HG03135 (cell line): ENCODE data around the gene NBPF1.
"Not testable (repeated sequence)": the region's sequence is repeated elsewhere in the genome, so short reads cannot be mapped to it uniquely, and the experiment has no call there.

ENCODE experiments used
- ATAC-seq: cut with Tn5 transposase; IDR thresholded peaks from one replicate; pipeline ENCODE4 v1.9.1; 2021; ENCODE audit warnings: mild to moderate bottlenecking, moderate library complexity; ENCODE audit not compliant: unreplicated experiment

The NBPF1 gene

DNA sequence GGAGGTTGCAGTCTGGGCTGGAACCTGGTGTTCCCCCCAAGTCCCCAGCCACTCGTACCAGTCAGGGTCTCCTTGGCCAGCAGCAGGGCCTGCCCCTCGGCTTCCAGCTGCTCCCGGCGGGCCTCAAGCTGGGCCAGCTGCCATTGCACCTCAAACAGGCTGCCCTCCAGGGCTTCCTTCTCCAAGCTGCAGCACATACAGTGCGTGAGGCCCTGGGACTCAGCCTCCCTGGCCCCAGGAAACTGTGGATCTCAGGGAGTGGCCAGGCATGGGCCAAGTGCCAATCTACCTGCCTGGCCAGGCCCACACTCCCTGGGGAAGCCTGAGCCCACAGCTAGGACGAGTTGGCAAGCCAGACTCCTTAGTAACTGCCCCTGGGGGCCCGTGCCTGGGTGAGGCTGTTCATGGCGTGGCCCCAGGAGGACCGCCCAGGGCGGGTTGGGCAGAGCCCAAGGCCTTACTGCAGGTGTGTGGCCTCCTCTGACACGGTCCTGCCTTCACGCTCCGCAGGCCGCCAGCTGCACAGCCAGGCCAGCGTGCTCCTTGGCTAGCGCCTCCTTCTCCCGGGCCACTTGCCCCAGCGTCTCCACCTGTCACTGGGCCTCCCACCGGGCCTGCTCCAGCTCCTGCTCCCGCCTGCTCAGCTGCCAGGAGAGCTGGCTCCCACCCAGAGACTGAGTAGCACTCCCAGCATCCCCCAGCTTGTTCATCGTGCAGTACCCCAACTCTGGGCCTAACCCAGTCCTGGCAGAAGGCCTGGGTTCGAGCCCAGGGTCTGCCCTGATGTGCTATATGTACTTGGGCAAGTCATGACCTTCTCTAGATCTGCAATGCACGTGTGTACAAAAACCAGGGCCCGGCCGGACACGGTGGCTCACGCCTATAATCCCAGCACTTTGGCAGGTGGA lies 10.7 kb upstream of the NBPF1 start:
- not testable (repeated sequence) for ATAC-seq

GRCh38 chr1:16623337-16623736 lies 10.0 kb upstream of the NBPF1 start:
- ATAC-seq = not testable (repeated sequence)

DNA sequence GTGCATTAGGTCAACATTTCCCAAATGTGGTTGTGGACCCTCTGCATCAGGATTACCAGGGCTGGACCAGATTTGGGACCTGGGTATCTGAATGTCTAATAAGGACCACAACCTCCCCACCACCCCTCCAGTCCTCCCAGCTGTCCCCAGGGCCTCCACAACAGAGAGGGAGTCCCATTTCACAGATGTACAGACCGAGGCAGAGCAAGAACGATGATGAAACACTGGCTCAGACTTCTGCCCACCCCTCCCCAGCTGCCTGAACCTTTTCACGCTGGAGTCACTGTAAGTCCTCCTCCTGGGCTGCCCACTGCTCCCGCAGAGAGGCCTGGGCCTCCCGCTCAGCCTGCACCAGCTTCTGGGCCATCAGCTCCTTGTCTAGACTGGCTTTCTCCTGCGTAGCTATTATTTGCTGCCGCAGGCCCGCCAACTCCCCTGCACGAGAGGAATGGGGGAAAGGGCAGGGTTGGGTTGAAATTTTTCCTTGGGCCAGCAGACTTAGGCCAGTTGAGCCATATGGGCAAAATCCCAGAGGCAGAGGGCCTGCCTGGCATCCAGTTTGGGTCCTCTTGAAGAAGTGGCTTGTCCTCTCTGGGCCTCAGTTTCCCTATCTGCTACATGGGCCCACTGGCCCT lies 8.4 kb upstream of the NBPF1 start:
- not testable (repeated sequence) for ATAC-seq

- ATAC-seq = no peak
Observed at GRCh38 chr1:16621300-16621658, 7.9 kb upstream of the NBPF1 start.

DNA sequence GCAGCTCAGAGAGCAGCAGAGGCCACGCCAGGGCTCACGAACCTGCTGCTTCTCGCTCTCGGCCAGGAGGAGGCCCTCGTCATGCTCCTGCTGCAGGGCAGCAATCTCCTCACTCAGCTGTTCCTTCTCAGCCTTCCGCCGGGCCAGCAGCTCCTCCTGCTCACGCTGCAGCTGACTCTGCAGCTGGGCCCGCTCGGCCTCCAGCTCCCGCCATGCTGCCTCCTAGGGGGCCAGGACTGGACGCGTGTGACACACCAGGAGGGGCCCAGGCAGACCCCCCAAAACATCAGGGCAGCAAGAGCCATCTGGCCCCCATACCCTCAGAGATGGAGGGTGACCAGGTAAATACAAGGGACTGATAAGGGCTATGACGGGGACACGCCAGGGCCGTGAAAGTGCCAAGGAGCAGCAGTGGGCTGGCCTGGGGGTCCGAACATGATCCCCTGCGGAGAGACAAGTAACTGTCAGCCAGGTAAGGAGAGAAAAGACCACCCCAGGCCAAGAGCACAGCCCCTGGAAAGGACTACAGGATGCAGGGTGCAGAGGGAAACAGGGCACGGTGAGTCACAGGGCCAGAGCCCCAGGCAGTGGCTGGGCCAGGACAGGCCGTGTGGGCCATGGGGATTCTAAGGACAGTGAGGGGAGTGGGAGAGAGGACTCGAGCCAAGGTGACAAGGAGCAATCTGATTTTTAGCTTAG lies 6.6 kb upstream of the NBPF1 start:
- not testable (repeated sequence) for ATAC-seq

- ATAC-seq = no peak
Observed at GRCh38 chr1:16618719-16619118, 5.4 kb upstream of the NBPF1 start.

- no peak for ATAC-seq
Observed at GRCh38 chr1:16617778-16618580, 4.6 kb upstream of the NBPF1 start.

DNA sequence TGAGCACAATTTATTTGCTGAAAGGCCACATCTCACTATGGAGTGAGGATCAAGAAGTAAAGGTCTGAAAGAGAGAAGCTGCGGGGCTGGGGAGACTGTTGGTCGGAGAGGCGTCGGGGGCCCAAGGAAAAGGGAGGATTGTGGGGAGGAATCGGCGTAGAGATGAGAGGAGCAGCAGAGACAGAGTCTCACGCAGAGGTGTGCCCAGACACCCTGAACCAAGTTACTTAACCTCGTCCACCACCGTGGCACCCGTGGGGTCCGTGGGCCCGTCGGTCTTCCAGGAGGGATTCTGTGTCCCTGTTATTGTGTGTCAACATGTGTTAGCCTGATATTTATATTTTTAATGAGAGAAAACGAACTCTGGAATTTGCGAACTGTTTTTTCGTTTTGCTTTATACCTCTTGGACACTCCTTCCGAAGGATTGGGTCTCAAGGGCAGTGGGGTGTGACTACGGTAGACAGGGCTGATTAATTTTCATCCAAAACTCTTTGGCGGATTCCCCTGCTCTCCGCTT lies 3.8 kb upstream of the NBPF1 start:
- no peak for ATAC-seq

GRCh38 chr1:16615253-16616252 lies 2.2 kb upstream of the NBPF1 start:
- ATAC-seq = no peak

- no peak for ATAC-seq
Observed at GRCh38 chr1:16614361-16615252, 1.2 kb upstream of the NBPF1 start.

DNA sequence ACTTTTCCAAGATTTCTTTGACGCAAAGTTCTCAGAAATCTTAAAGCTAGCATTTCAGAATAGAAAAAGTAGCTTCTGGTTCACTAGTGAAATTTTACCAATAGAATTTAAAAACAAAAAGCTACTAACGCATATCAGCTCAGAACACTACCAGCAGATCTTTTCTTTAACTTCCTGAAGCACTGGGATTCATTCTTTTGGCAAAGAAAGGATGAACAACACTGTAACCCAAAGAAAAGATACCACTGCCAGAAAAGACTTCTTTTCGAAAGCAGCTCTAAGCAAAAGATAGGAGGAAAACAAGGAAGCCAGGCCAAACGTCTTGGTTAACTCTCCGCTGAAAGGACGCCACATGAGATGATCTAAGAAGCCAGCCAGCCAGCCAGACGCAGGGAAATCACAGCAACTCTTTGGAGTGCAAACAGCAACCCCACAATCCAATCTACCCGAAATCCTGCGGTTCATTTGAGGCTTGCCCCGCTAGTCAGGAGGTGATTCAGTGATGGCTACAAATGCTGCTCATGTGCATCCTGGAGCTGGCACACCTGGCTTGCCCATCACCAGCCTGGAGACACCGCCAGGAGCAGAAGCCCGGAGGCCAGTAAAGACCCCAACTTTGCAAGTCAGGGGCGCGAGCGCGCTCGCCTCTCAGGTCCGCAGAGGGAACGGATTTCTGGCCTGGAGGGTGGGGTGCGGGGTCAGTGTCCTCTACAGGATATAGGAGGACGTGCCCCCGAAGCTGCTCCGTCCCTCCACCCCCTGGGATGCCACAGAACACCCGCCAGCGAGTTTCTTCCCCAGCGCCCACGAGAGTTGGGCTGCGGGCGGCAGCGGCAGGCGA lies 812 bp downstream of the NBPF1 start:
- no peak for ATAC-seq

- ATAC-seq = not testable (repeated sequence)
Observed at GRCh38 chr1:16611981-16612331, 1.4 kb downstream of the NBPF1 start.

DNA sequence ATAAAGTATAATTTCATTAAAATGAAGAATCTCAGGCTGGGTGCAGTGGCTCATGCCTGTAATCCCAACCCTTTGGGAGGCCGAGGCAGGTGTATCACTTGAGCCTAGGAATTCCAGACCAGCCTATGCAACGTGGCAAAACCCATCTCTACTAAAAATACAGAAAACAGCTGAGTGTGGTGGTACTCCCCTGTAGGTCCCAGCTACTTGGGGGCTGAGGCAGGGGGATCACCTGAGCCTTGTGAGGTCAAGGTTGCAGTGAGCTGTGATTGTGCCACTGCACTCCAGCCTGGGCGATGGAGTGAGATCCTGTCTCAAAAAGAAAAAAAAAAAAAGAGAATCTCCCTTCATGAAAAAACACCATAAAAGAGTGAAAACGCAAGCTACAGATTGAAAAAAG lies 2.2 kb downstream of the NBPF1 start:
- ATAC-seq = not testable (repeated sequence)

DNA sequence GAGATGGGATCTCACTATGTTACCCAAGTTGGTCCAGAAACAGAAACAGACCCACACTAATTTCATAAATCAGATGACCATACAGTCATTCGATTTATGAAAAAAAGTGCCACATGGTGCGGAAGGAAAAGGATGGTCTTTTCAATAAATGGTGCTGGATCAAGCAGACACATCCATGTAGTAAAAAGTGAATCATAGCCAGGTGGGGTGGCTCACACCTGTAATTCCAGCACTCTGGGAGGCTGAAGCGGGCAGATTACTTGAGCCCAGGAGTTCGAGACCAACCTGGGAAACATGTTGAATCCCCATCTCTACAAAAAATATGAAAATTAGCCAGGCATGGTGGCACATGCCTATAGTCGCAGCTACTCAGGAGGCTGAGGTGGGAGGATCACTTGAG lies 2.8 kb downstream of the NBPF1 start:
- ATAC-seq = not testable (repeated sequence)

- not testable (repeated sequence) for ATAC-seq
Observed at GRCh38 chr1:16609761-16610160, 3.6 kb downstream of the NBPF1 start.

- no peak for ATAC-seq
Observed at GRCh38 chr1:16608838-16609560, 4.4 kb downstream of the NBPF1 start.
